Measurements from ENCODE around the gene BTD. TPM values are rescaled to one million over a fixed set of nuclear protein-coding genes. Genes with fewer than 3 reads are reported as not detected.

Gene BTD
- total and polyA plus RNA-seq, 2 donors (not counting 3 experiments of a cell fraction or from before 2014, with no cell fraction given): 20.3 to 32.2 TPM

GRCh38 chr3:15660055-15660935, 58.8 kb downstream of the BTD start:
- Histone ChIP-seq H4K20me1 (replicated peaks; ENCODE audit: control insufficient read depth, extremely low read depth, insufficient read depth, low read length) (no peaks in the 10 kb centered on the region), H2AFZ (ENCODE audit: low read depth, low read length) (no peak overlapping the region), H3K9ac (replicated peaks; ENCODE audit: extremely low read depth, insufficient read depth, low read length) (no peak overlapping the region), H3K27me3 (ENCODE audit: control insufficient read depth in 2 of 2, insufficient read depth in 2 of 2, low read length in 2 of 2) (no peaks in the 10 kb centered on the region), H3K36me3 (ENCODE audit: control insufficient read depth in 2 of 2, extremely low read depth in 1 of 2, insufficient read depth in 2 of 2, low read length in 2 of 2) (no peaks in the 10 kb centered on the region), H3K27ac (ENCODE audit: insufficient read depth, low read depth, low read length) (no peak overlapping the region), H3K9me3 (replicated peaks; ENCODE audit: control insufficient read depth, insufficient read depth, low read length) (no peaks in the 10 kb centered on the region), H3K4me3 (replicated peaks in 1 of 3; ENCODE audit: insufficient read depth in 1 of 3, low read depth in 1 of 3, low read length in 3 of 3) (no peak overlapping the region), H3K9me1 (replicated peaks; ENCODE audit: control insufficient read depth, extremely low read depth, insufficient read depth, low read length) (no peaks in the 10 kb centered on the region), H3K79me2 (ENCODE audit: control insufficient read depth, insufficient read depth, low read length) (no peaks in the 10 kb centered on the region), H3K4me1 (ENCODE audit: control insufficient read depth, extremely low read depth, insufficient read depth, low read length) (no peaks in the 10 kb centered on the region), H3K4me2 (ENCODE audit: insufficient read depth, low read length) (no peak overlapping the region)
- POLR2A ChIA-PET: no interaction called here
- intact Hi-C loops (cut with micrococcal nuclease): no loop called here
- BruUV-seq (replicated peaks): no TSS peak
- CTCF ChIA-PET: interaction anchor here (1.4 kb wide), 1 partner anchor 29 kb away, joined by 4 read pairs; no protein-coding TSS in a partner anchor
- no peak for TF ChIP-seq POLR2AphosphoS5 (IDR thresholded peaks at IDR 0.05; ENCODE audit: insufficient read depth, low read depth, low read length)
- no peak for TF ChIP-seq POLR2A (IDR thresholded peaks at IDR 0.05; ENCODE audit: low read depth, low read length)
- no peak for TF ChIP-seq MYC (IDR thresholded peaks at IDR 0.05; ENCODE audit: low read depth, low read length)
- no peak for TF ChIP-seq FOS (IDR thresholded peaks at IDR 0.05; ENCODE audit: borderline replicate concordance, insufficient read depth, low read length)
- no peak for TF ChIP-seq CTCF (IDR thresholded peaks at IDR 0.05; ENCODE audit: extremely low read depth in 1 of 2, insufficient read depth in 1 of 2, low read depth in 1 of 2, low read length in 2 of 2)
- no peak for TF ChIP-seq JUN (IDR thresholded peaks at IDR 0.05; ENCODE audit: borderline replicate concordance, insufficient read depth, insufficient read length, low read depth)
- no peak for TF ChIP-seq MAX (IDR thresholded peaks at IDR 0.05; ENCODE audit: insufficient read depth, insufficient read length)
- no peak for TF ChIP-seq GATA2 (IDR thresholded peaks at IDR 0.05; ENCODE audit: insufficient read depth, insufficient read length, low read depth, low read length)
- TF ChIP-seq EZH2 (IDR thresholded peaks at IDR 0.05; ENCODE audit: borderline replicate concordance, low read depth, low read length, severe bottlenecking): no peak
- no peak for FAIRE-seq
- dilution Hi-C loops (cut with MboI; ENCODE audit: extremely low pct_ligation_motif_present, low sequenced_read_pairs): no loop called here
- DNase-seq (ENCODE audit: low read depth, low spot score): no peak

Measured in endothelial cell of umbilical vein (primary cell).